GM18861 (cell line): Measurements from ENCODE around the gene GNPTG.

Source experiments
- ATAC-seq: cut with Tn5 transposase; IDR thresholded peaks from one replicate; pipeline ENCODE4 v1.9.1; 2021; ENCODE audit not compliant: unreplicated experiment

The GNPTG gene

GRCh38 chr16:1367486-1368174, 15.9 kb downstream of the GNPTG start:
- ATAC-seq = no peak

- no peak for ATAC-seq
Measured at GRCh38 chr16:1371054-1371978, 19.6 kb downstream of the GNPTG start.

- ATAC-seq = no peak
Measured at GRCh38 chr16:1372292-1372950, 20.7 kb downstream of the GNPTG start.

GRCh38 chr16:1374418-1375297, 22.9 kb downstream of the GNPTG start:
- ATAC-seq = no peak

- no peak for ATAC-seq
Measured at GRCh38 chr16:1375298-1375640, 23.5 kb downstream of the GNPTG start.

- ATAC-seq = no peak
Measured at GRCh38 chr16:1375741-1376410, 24.1 kb downstream of the GNPTG start.

- ATAC-seq = no peak
Measured at GRCh38 chr16:1377406-1378010, 25.8 kb downstream of the GNPTG start.

GRCh38 chr16:1378087-1378803, 26.5 kb downstream of the GNPTG start:
- no peak for ATAC-seq

- ATAC-seq = no peak
Measured at GRCh38 chr16:1378804-1379303, 27.1 kb downstream of the GNPTG start.

- no peak for ATAC-seq
Measured at GRCh38 chr16:1379304-1380076, 27.8 kb downstream of the GNPTG start.

GRCh38 chr16:1380195-1380594, 28.5 kb downstream of the GNPTG start:
- ATAC-seq = no peak

- ATAC-seq = no peak
Measured at GRCh38 chr16:1381612-1382406, 30.1 kb downstream of the GNPTG start.

GRCh38 chr16:1383556-1383955, 31.8 kb downstream of the GNPTG start:
- ATAC-seq = no peak

- ATAC-seq = no peak
Measured at GRCh38 chr16:1385232-1385631, 33.5 kb downstream of the GNPTG start.

- ATAC-seq = no peak
Measured at GRCh38 chr16:1387331-1387730, 35.6 kb downstream of the GNPTG start.

- no peak for ATAC-seq
Measured at GRCh38 chr16:1389762-1390161, 38.0 kb downstream of the GNPTG start.

- ATAC-seq = no peak
Measured at GRCh38 chr16:1390239-1390779, 38.6 kb downstream of the GNPTG start.
